ENCODE results near the gene LBH.

GRCh38 chr2:30193104-30193681 lies 38.1 kb upstream of the LBH start:
- TF ChIP-seq CTCF (IDR thresholded peaks at IDR 0.05) (no peak), POLR2A (IDR thresholded peaks at IDR 0.05) (no peak)

Measured in thyroid gland (tissue), 4 donors.